HL-60 (cell line): Measurements from ENCODE around the gene CNTNAP5.

ENCODE experiments used
- DNase-seq, 2 experiments: peaks; one replicate each; pipeline ENCODE4 v3.0.0-alpha.2; 2010 to 2020; ENCODE audit warnings: low read depth in 1 of 2, low spot score in 1 of 2
- H3K27ac ChIP-seq: fragments of 250-450 bp; sonication (Bioruptor Pico); replicated peaks from 2 replicates; pipeline ENCODE4 v1.5.1; 2020; ENCODE audit warnings: mild to moderate bottlenecking, moderate library complexity
- H3K27me3 ChIP-seq: fragments of 250-450 bp; sonication (Bioruptor Pico); 2 replicates; pipeline ENCODE4 v1.5.1; 2021; ENCODE audit warnings: mild to moderate bottlenecking, moderate library complexity; ENCODE audit not compliant: insufficient read depth, poor library complexity, severe bottlenecking
- H3K4me3 ChIP-seq: replicated peaks from 2 replicates; pipeline ENCODE4 v1.5.1; 2011; ENCODE audit warnings: mild to moderate bottlenecking, control low read depth, low read length; ENCODE audit not compliant: insufficient read depth
- CTCF ChIP-seq: IDR thresholded peaks from one replicate; pipeline ENCODE4 v1.5.1; 2011; ENCODE audit warnings: low read length, control low read depth, inconsistent platforms; ENCODE audit not compliant: insufficient read depth
- GABPA ChIP-seq: IDR thresholded peaks from 2 replicates; pipeline ENCODE4 v1.6.1; 2012; ENCODE audit warnings: low read depth
- POLR2AphosphoS5 ChIP-seq: IDR thresholded peaks from 2 replicates; pipeline ENCODE4 v1.6.1; 2012; ENCODE audit warnings: low read depth
- REST ChIP-seq: IDR thresholded peaks from 2 replicates; pipeline ENCODE4 v1.6.1; 2012; ENCODE audit warnings: low read depth; ENCODE audit not compliant: insufficient replicate concordance
- SPI1 ChIP-seq: IDR thresholded peaks from 2 replicates; pipeline ENCODE4 v1.6.1; 2012; ENCODE audit warnings: low read depth, mild to moderate bottlenecking, borderline replicate concordance

Gene CNTNAP5

GRCh38 chr2:124121760-124122275, 96.7 kb downstream of the CNTNAP5 start:
- no peak for DNase-seq
- Histone ChIP-seq H3K27ac (no peak overlapping the region), H3K4me3 (no peak overlapping the region), H3K27me3 (no peaks in the 10 kb centered on the region)
- TF ChIP-seq REST = no peak

GRCh38 chr2:124122340-124122739, 97.3 kb downstream of the CNTNAP5 start:
- Histone ChIP-seq H3K4me3 (no peak overlapping the region), H3K27ac (no peak overlapping the region), H3K27me3 (no peaks in the 10 kb centered on the region)
- DNase-seq = no peak
- TF ChIP-seq CTCF = no peak
- TF ChIP-seq GABPA = no peak
- TF ChIP-seq REST = no peak
- no peak for TF ChIP-seq POLR2AphosphoS5
- no peak for TF ChIP-seq SPI1

GRCh38 chr2:124131276-124131675, 106.2 kb downstream of the CNTNAP5 start:
- no peaks in the 10 kb centered on the region for H3K27me3 ChIP-seq
- no peak overlapping the region for H3K4me3 ChIP-seq
- DNase-seq = no peak
- TF ChIP-seq GABPA = no peak
- no peak for TF ChIP-seq REST
- no peak for TF ChIP-seq CTCF
- TF ChIP-seq POLR2AphosphoS5 = no peak
- no peak for TF ChIP-seq SPI1
- H3K27ac ChIP-seq = no peak overlapping the region

GRCh38 chr2:124136110-124136509, 111.0 kb downstream of the CNTNAP5 start:
- DNase-seq = no peak
- no peaks in the 10 kb centered on the region for H3K27me3 ChIP-seq
- no peak overlapping the region for H3K27ac ChIP-seq
- no peak overlapping the region for H3K4me3 ChIP-seq
- TF ChIP-seq CTCF (no peak), POLR2AphosphoS5 (no peak)
